GM19193 (cell line): ENCODE results near the gene NCSTN.

ENCODE experiments used
- POLR2A ChIP-seq: IDR thresholded peaks from 4 replicates; pipeline ENCODE4 v1.6.1; 2011; ENCODE audit not compliant: insufficient read depth, insufficient read length; ENCODE audit errors: extremely low read depth

The NCSTN gene

GRCh38 chr1:160361814-160362167 lies 18.6 kb downstream of the NCSTN start:
- TF ChIP-seq POLR2A, result no peak

- TF ChIP-seq POLR2A, result no peak
Observed at GRCh38 chr1:160362168-160362957, 19.2 kb downstream of the NCSTN start.

GRCh38 chr1:160363010-160363409 lies 19.8 kb downstream of the NCSTN start:
- TF ChIP-seq POLR2A, result no peak

GRCh38 chr1:160363951-160364735 lies 21.0 kb downstream of the NCSTN start:
- no peak for TF ChIP-seq POLR2A

- no peak for TF ChIP-seq POLR2A
Observed at GRCh38 chr1:160365325-160365724, 22.1 kb downstream of the NCSTN start.

- TF ChIP-seq POLR2A, result no peak
Observed at GRCh38 chr1:160366731-160367515, 23.7 kb downstream of the NCSTN start, which contains the start of gene NHLH1. Gene NHLH1, plus strand, starts transcription at chr1:160367071. Its CDS starts 3,661 bp downstream, at chr1:160370732.

- TF ChIP-seq POLR2A, result no peak
Observed at GRCh38 chr1:160367516-160367900, 24.3 kb downstream of the NCSTN start.

- TF ChIP-seq POLR2A, result no peak
Observed at GRCh38 chr1:160367934-160368923, 25.0 kb downstream of the NCSTN start.

- TF ChIP-seq POLR2A, result no peak
Observed at GRCh38 chr1:160369087-160369486, 25.9 kb downstream of the NCSTN start.

GRCh38 chr1:160370561-160371345 lies 27.6 kb downstream of the NCSTN start:
- no peak for TF ChIP-seq POLR2A

GRCh38 chr1:160371346-160371631 lies 28.1 kb downstream of the NCSTN start:
- TF ChIP-seq POLR2A, result no peak

GRCh38 chr1:160371756-160372155 lies 28.6 kb downstream of the NCSTN start:
- no peak for TF ChIP-seq POLR2A

- TF ChIP-seq POLR2A, result no peak
Observed at GRCh38 chr1:160373696-160374095, 30.5 kb downstream of the NCSTN start.
